WTC11 (cell line): ENCODE data around the gene CFI. TPM values are rescaled to one million over a fixed set of nuclear protein-coding genes. Genes with fewer than 3 reads are reported as not detected.

Source experiments
- AR ChIP-seq: fragments of 250-450 bp; sonication (Bioruptor Pico); IDR thresholded peaks from 2 replicates; pipeline ENCODE4 v1.9.0; 2021; ENCODE audit warnings: mild to moderate bottlenecking
- CBFB ChIP-seq: sonication (generic); formaldehyde crosslinking; IDR thresholded peaks from 2 replicates; pipeline ENCODE4 v1.8.1; 2022; ENCODE audit warnings: mild to moderate bottlenecking, low read depth, missing genetic modification reagents
- CDX4 ChIP-seq: fragments of 250-450 bp; sonication (Bioruptor Pico); IDR thresholded peaks from 2 replicates; pipeline ENCODE4 v1.9.0; 2021; ENCODE audit warnings: moderate library complexity, mild to moderate bottlenecking, inconsistent platforms, borderline replicate concordance
- E2F1 ChIP-seq: sonication (generic); formaldehyde crosslinking; IDR thresholded peaks from 2 replicates; pipeline ENCODE4 v1.8.0; 2022; ENCODE audit warnings: mild to moderate bottlenecking, missing genetic modification reagents
- E2F4 ChIP-seq: sonication (generic); formaldehyde crosslinking; IDR thresholded peaks from 2 replicates; pipeline ENCODE4 v1.8.1; 2022; ENCODE audit warnings: low read depth, mild to moderate bottlenecking, moderate library complexity, missing genetic modification reagents, borderline replicate concordance
- ELF4 ChIP-seq: sonication (generic); formaldehyde crosslinking; IDR thresholded peaks from 2 replicates; pipeline ENCODE4 v1.8.1; 2022; ENCODE audit warnings: low read depth, mild to moderate bottlenecking, moderate library complexity, missing genetic modification reagents
- EMX1 ChIP-seq: fragments of 250-450 bp; sonication (Bioruptor Pico); IDR thresholded peaks from 2 replicates; pipeline ENCODE4 v1.8.0; 2021; ENCODE audit warnings: mild to moderate bottlenecking
- ERG ChIP-seq: fragments of 250-450 bp; sonication (Bioruptor Pico); IDR thresholded peaks from 2 replicates; pipeline ENCODE4 v1.8.0; 2021; ENCODE audit warnings: mild to moderate bottlenecking
- ESRRA ChIP-seq: sonication (generic); formaldehyde crosslinking; IDR thresholded peaks from 2 replicates; pipeline ENCODE4 v1.8.1; 2022; ENCODE audit warnings: mild to moderate bottlenecking, missing genetic modification reagents, borderline replicate concordance
- ETV6 ChIP-seq: sonication (generic); formaldehyde crosslinking; IDR thresholded peaks from 2 replicates; pipeline ENCODE4 v1.8.1; 2022; ENCODE audit warnings: mild to moderate bottlenecking, missing genetic modification reagents
- IRF1 ChIP-seq: sonication (generic); formaldehyde crosslinking; IDR thresholded peaks from 2 replicates; pipeline ENCODE4 v1.8.0; 2023; ENCODE audit warnings: missing genetic modification reagents
- IRF2 ChIP-seq: sonication (generic); formaldehyde crosslinking; IDR thresholded peaks from 2 replicates; pipeline ENCODE4 v1.8.0; 2022; ENCODE audit warnings: low read depth, missing genetic modification reagents, borderline replicate concordance
- JUN ChIP-seq: sonication (generic); formaldehyde crosslinking; IDR thresholded peaks from 2 replicates; pipeline ENCODE4 v1.8.0; 2023; ENCODE audit warnings: mild to moderate bottlenecking, missing genetic modification reagents
- KAT7 ChIP-seq: sonication (generic); formaldehyde crosslinking; IDR thresholded peaks from 2 replicates; pipeline ENCODE4 v1.8.1; 2023; ENCODE audit warnings: missing genetic modification reagents, mild to moderate bottlenecking, borderline replicate concordance
- NR1H2 ChIP-seq: sonication (generic); formaldehyde crosslinking; IDR thresholded peaks from 2 replicates; pipeline ENCODE4 v1.9.0; 2021; ENCODE audit warnings: mild to moderate bottlenecking, moderate library complexity, missing genetic modification reagents
- PRRX2 ChIP-seq: fragments of 250-450 bp; sonication (Bioruptor Pico); IDR thresholded peaks from 2 replicates; pipeline ENCODE4 v1.8.0; 2021; ENCODE audit warnings: mild to moderate bottlenecking
- SP1 ChIP-seq: sonication (generic); formaldehyde crosslinking; conservative IDR thresholded peaks from 2 replicates; pipeline ENCODE4 v1.8.1; 2022; ENCODE audit warnings: missing genetic modification reagents
- STAT6 ChIP-seq: sonication (generic); formaldehyde crosslinking; conservative IDR thresholded peaks from 2 replicates; pipeline ENCODE4 v1.8.1; 2023; ENCODE audit warnings: mild to moderate bottlenecking, low read depth, missing genetic modification reagents, moderate library complexity
- USF2 ChIP-seq: sonication (generic); formaldehyde crosslinking; IDR thresholded peaks from 2 replicates; pipeline ENCODE4 v1.8.1; 2023; ENCODE audit warnings: mild to moderate bottlenecking, missing genetic modification reagents, moderate library complexity
- ZNF263 ChIP-seq: sonication (generic); formaldehyde crosslinking; IDR thresholded peaks from 2 replicates; pipeline ENCODE4 v1.8.1; 2022; ENCODE audit warnings: low read depth, mild to moderate bottlenecking, moderate library complexity, missing genetic modification reagents
- ZNF281 ChIP-seq: sonication (generic); formaldehyde crosslinking; IDR thresholded peaks from 2 replicates; pipeline ENCODE4 v1.8.0; 2023; ENCODE audit warnings: mild to moderate bottlenecking, missing genetic modification reagents
- ZNF317 ChIP-seq: sonication (generic); formaldehyde crosslinking; IDR thresholded peaks from 2 replicates; pipeline ENCODE4 v1.8.1; 2023; ENCODE audit warnings: low read depth, mild to moderate bottlenecking, moderate library complexity, missing genetic modification reagents, borderline replicate concordance
- ZNF396 ChIP-seq: fragments of 250-450 bp; sonication (Bioruptor Pico); IDR thresholded peaks from 2 replicates; pipeline ENCODE4 v1.8.0; 2021; ENCODE audit warnings: mild to moderate bottlenecking, moderate library complexity, borderline replicate concordance
- total RNA-seq: library from RNA; stranded (reverse); gene quantifications from 3 replicates; pipeline ENCODE4 v1.2.3, GENCODE V29; 2021

The CFI gene
- total RNA-seq, 1 experiment from 2014 or later, result not detected

- TF ChIP-seq STAT6 (CRISPR knock-in tag), result no peak
- no peak for TF ChIP-seq ZNF281 (CRISPR knock-in tag)
- TF ChIP-seq CDX4 (CRISPR knock-in tag), result no peak
- TF ChIP-seq ZNF317 (CRISPR knock-in tag), result no peak
- TF ChIP-seq E2F1, result no peak
- no peak for TF ChIP-seq ELF4 (CRISPR knock-in tag)
- no peak for TF ChIP-seq ETV6 (CRISPR knock-in tag)
- TF ChIP-seq AR, result no peak
- no peak for TF ChIP-seq PRRX2
- TF ChIP-seq IRF2, result no peak
- TF ChIP-seq JUN (CRISPR knock-in tag), result no peak
- TF ChIP-seq CBFB (CRISPR knock-in tag), result no peak
- TF ChIP-seq E2F4 (CRISPR knock-in tag), result no peak
- TF ChIP-seq ESRRA (CRISPR knock-in tag), result no peak; the same call in 1 of the 2 replicates
- TF ChIP-seq KAT7 (CRISPR knock-in tag), result peak; percentile 39; the same call in 1 of the 2 replicates
- no peak for TF ChIP-seq ERG (CRISPR knock-in tag)
- TF ChIP-seq ZNF263 (CRISPR knock-in tag), result no peak
- TF ChIP-seq USF2 (CRISPR knock-in tag), result peak; percentile 81
- peak; percentile 81 for TF ChIP-seq SP1 (CRISPR knock-in tag)
- TF ChIP-seq EMX1 (CRISPR knock-in tag), result no peak
- TF ChIP-seq ZNF396 (CRISPR knock-in tag), result no peak
- no peak for TF ChIP-seq NR1H2 (CRISPR knock-in tag)
- TF ChIP-seq IRF1 (CRISPR knock-in tag), result 0 out of 2 replicates have a peak, but pooled peaks have one; percentile 37
Observed at GRCh38 chr4:109815151-109816081, 13.6 kb upstream of the CFI start, which contains the start of gene GAR1 (continued).
